Measurements from ENCODE around the gene FGF12. TPM values are rescaled to one million over a fixed set of nuclear protein-coding genes. Genes with fewer than 3 reads are reported as not detected.

The FGF12 gene
- total RNA-seq, 4 donors from 2014 or later, result 0.32 to 0.55 TPM; not detected in 2

- 57 to 68% methylated on average over 7 of the region's 7 CpGs for WGBS, 2 donors (ENCODE audit: low coverage in 1 of 2)
- H3K27ac ChIP-seq, result no peak overlapping the region
- intact Hi-C loops (cut with DNase I; ENCODE audit: low total_unique reads), result no loop called here
- no peaks in the 10 kb centered on the region for H3K36me3 ChIP-seq
- no peaks in the 10 kb centered on the region for H3K27me3 ChIP-seq
- H3K4me3 ChIP-seq, result no peak overlapping the region
- DNase-seq, result no peak
- H3K9me3 ChIP-seq, result no peaks in the 10 kb centered on the region
- no peak for TF ChIP-seq CTCF (IDR thresholded peaks at IDR 0.05)
- no peak for TF ChIP-seq POLR2A (IDR thresholded peaks at IDR 0.05)
- TF ChIP-seq EP300 (IDR thresholded peaks at IDR 0.05; ENCODE audit: low read depth), result no peak
- TF ChIP-seq POLR2AphosphoS5 (IDR thresholded peaks at IDR 0.05), result no peak
- in situ Hi-C loops (cut with MboI; ENCODE audit: low pct_ligation_motif_present in 1 of 4, low pct_unique_long_range_greater_than_20kb in 1 of 4, low sequenced_read_pairs in 3 of 4), result no loop called here
- H3K4me1 ChIP-seq, result no peaks in the 10 kb centered on the region
Observed at GRCh38 chr3:192496905-192497587, 230.3 kb downstream of the FGF12 start.

- H3K4me3 ChIP-seq, result no peak overlapping the region
- in situ Hi-C loops (cut with MboI; ENCODE audit: low pct_ligation_motif_present in 1 of 4, low pct_unique_long_range_greater_than_20kb in 1 of 4, low sequenced_read_pairs in 3 of 4), result no loop called here
- DNase-seq, result no peak
- no peaks in the 10 kb centered on the region for H3K4me1 ChIP-seq
- no peak overlapping the region for H3K27ac ChIP-seq
- no peaks in the 10 kb centered on the region for H3K36me3 ChIP-seq
- no peaks in the 10 kb centered on the region for H3K9me3 ChIP-seq
- WGBS, 2 donors (ENCODE audit: low coverage in 1 of 2), result 36 to 40% methylated on average over 1 of the region's 1 CpG
- no peaks in the 10 kb centered on the region for H3K27me3 ChIP-seq
- TF ChIP-seq EP300 (IDR thresholded peaks at IDR 0.05; ENCODE audit: low read depth) (no peak), CTCF (IDR thresholded peaks at IDR 0.05) (no peak), POLR2A (IDR thresholded peaks at IDR 0.05) (no peak), POLR2AphosphoS5 (IDR thresholded peaks at IDR 0.05) (no peak)
- intact Hi-C loops (cut with DNase I; ENCODE audit: low total_unique reads), result loop anchor here (5.0 kb wide), 1 partner anchor 1533 kb away; no protein-coding TSS in a partner anchor
Observed at GRCh38 chr3:192494174-192494573, 233.2 kb downstream of the FGF12 start.

GRCh38 chr3:192490720-192491119, 236.6 kb downstream of the FGF12 start:
- Histone ChIP-seq H3K27ac (no peak overlapping the region), H3K27me3 (no peaks in the 10 kb centered on the region), H3K4me3 (no peak overlapping the region), H3K4me1 (no peaks in the 10 kb centered on the region), H3K36me3 (no peaks in the 10 kb centered on the region), H3K9me3 (no peaks in the 10 kb centered on the region)
- in situ Hi-C loops (cut with MboI; ENCODE audit: low pct_ligation_motif_present in 1 of 4, low pct_unique_long_range_greater_than_20kb in 1 of 4, low sequenced_read_pairs in 3 of 4), result no loop called here
- no peak for DNase-seq
- intact Hi-C loops (cut with DNase I; ENCODE audit: low total_unique reads), result loop anchor here (5.0 kb wide), 1 partner anchor 1537 kb away; no protein-coding TSS in a partner anchor
- WGBS, 2 donors (ENCODE audit: low coverage in 1 of 2), result 87 to 89% methylated on average over 4 of the region's 4 CpGs
- TF ChIP-seq EP300 (IDR thresholded peaks at IDR 0.05; ENCODE audit: low read depth) (no peak), CTCF (IDR thresholded peaks at IDR 0.05) (no peak), POLR2A (IDR thresholded peaks at IDR 0.05) (no peak), POLR2AphosphoS5 (IDR thresholded peaks at IDR 0.05) (no peak)

- no peak for DNase-seq
- Histone ChIP-seq H3K4me1 (no peaks in the 10 kb centered on the region), H3K27ac (no peak overlapping the region), H3K4me3 (no peak overlapping the region), H3K9me3 (no peaks in the 10 kb centered on the region), H3K27me3 (no peaks in the 10 kb centered on the region), H3K36me3 (no peaks in the 10 kb centered on the region)
- TF ChIP-seq EP300 (IDR thresholded peaks at IDR 0.05; ENCODE audit: low read depth), result no peak
- no peak for TF ChIP-seq POLR2A (IDR thresholded peaks at IDR 0.05)
- no peak for TF ChIP-seq POLR2AphosphoS5 (IDR thresholded peaks at IDR 0.05)
- no peak for TF ChIP-seq CTCF (IDR thresholded peaks at IDR 0.05)
- WGBS, 2 donors (ENCODE audit: low coverage in 1 of 2), result 80 to 88% methylated on average over 2 of the region's 2 CpGs
- intact Hi-C loops (cut with DNase I; ENCODE audit: low total_unique reads) (no loop called here), in situ Hi-C loops (cut with MboI; ENCODE audit: low pct_ligation_motif_present in 1 of 4, low pct_unique_long_range_greater_than_20kb in 1 of 4, low sequenced_read_pairs in 3 of 4) (no loop called here)
Observed at GRCh38 chr3:192489579-192489978, 237.8 kb downstream of the FGF12 start.
